ENCODE data around the gene NME7.
A peak's percentile ranks its signal among the peaks of the same experiment; 100 is the strongest.

Gene NME7

GRCh38 chr1:169110236-169110635 is 257.4 kb downstream of the NME7 start:
- no peaks in the 10 kb centered on the region for H3K27me3 ChIP-seq (replicated peaks in 2 of 5; ENCODE audit: control insufficient read depth in 4 of 5, insufficient read depth in 5 of 5, low read length in 4 of 5)
- H3K4me3 ChIP-seq (ENCODE audit: control insufficient read depth in 1 of 7, extremely low read depth in 1 of 7, insufficient read depth in 4 of 7, low read depth in 2 of 7, low read length in 6 of 7), result peak overlapping the region in 6 of 7 experiments; percentile 28 to 92 (median 86)
- peaks cover 3 to 29% (median 25%) of the 10 kb centered on the region in 4 experiments for H3K36me3 ChIP-seq (ENCODE audit: control insufficient read depth in 4 of 4, insufficient read depth in 4 of 4, low read length in 3 of 4)
- no peaks in the 10 kb centered on the region for H3K9me3 ChIP-seq (ENCODE audit: control extremely low read depth in 1 of 5, control insufficient read depth in 4 of 5, insufficient read depth in 2 of 5, low read depth in 1 of 5, low read length in 4 of 5)
- WGBS (ENCODE audit: insufficient coverage), result 0% methylated on average over 3 of the region's 3 CpGs
- peak overlapping the region; percentile 65 to 80 for H3K27ac ChIP-seq (ENCODE audit: insufficient read depth in 1 of 2, low read depth in 1 of 2, low read length in 2 of 2, poor library complexity in 1 of 2, severe bottlenecking in 2 of 2)
- POLR2A ChIA-PET, result no interaction called here
- DNase-seq, result peak in 1 of 3 donors; percentile 29
- CTCF ChIA-PET, result interaction anchor here (0.7 to 2.8 kb wide), 6 partner anchors 10 to 671 kb away, joined by 3 to 13 read pairs (median 5); no protein-coding TSS in a partner anchor
- peaks cover 26 to 66% (median 54%) of the 10 kb centered on the region in 4 experiments for H3K4me1 ChIP-seq (ENCODE audit: control extremely low read depth in 1 of 4, control insufficient read depth in 4 of 4, insufficient read depth in 4 of 4, low read length in 3 of 4)

- H3K4me1 ChIP-seq (ENCODE audit: control extremely low read depth in 1 of 4, control insufficient read depth in 4 of 4, insufficient read depth in 4 of 4, low read length in 3 of 4), result peaks cover 26 to 70% (median 58%) of the 10 kb centered on the region in 4 experiments
- 2% methylated on average over 4 of the region's 8 CpGs for WGBS (ENCODE audit: insufficient coverage)
- peak; percentile 39 to 67 (median 66) for DNase-seq
- no peaks in the 10 kb centered on the region for H3K27me3 ChIP-seq (replicated peaks in 2 of 5; ENCODE audit: control insufficient read depth in 4 of 5, insufficient read depth in 5 of 5, low read length in 4 of 5)
- no peaks in the 10 kb centered on the region for H3K9me3 ChIP-seq (ENCODE audit: control extremely low read depth in 1 of 5, control insufficient read depth in 4 of 5, insufficient read depth in 2 of 5, low read depth in 1 of 5, low read length in 4 of 5)
- ChIA-PET CTCF (interaction anchor here (0.7 to 1.8 kb wide), 8 partner anchors 11 to 510 kb away, joined by 3 to 8 read pairs (median 4); no protein-coding TSS in a partner anchor), POLR2A (no interaction called here)
- H3K27ac ChIP-seq (ENCODE audit: insufficient read depth in 1 of 2, low read depth in 1 of 2, low read length in 2 of 2, poor library complexity in 1 of 2, severe bottlenecking in 2 of 2), result peak overlapping the region; percentile 65 to 80
- H3K36me3 ChIP-seq (ENCODE audit: control insufficient read depth in 4 of 4, insufficient read depth in 4 of 4, low read length in 3 of 4), result peaks cover 3 to 29% (median 24%) of the 10 kb centered on the region in 4 experiments
- H3K4me3 ChIP-seq (ENCODE audit: control insufficient read depth in 1 of 7, extremely low read depth in 1 of 7, insufficient read depth in 4 of 7, low read depth in 2 of 7, low read length in 6 of 7), result peak overlapping the region in 6 of 7 experiments; percentile 28 to 92 (median 86)
Observed at GRCh38 chr1:169109561-169110134, 257.9 kb downstream of the NME7 start.

- peaks cover 3 to 22% (median 18%) of the 10 kb centered on the region in 4 experiments for H3K36me3 ChIP-seq (ENCODE audit: control insufficient read depth in 4 of 4, insufficient read depth in 4 of 4, low read length in 3 of 4)
- peak; percentile 62 to 69 (median 64) for DNase-seq
- peak overlapping the region in 6 of 7 experiments; percentile 3 to 92 (median 86) for H3K4me3 ChIP-seq (ENCODE audit: control insufficient read depth in 1 of 7, extremely low read depth in 1 of 7, insufficient read depth in 4 of 7, low read depth in 2 of 7, low read length in 6 of 7)
- peaks cover 26 to 70% (median 58%) of the 10 kb centered on the region in 4 experiments for H3K4me1 ChIP-seq (ENCODE audit: control extremely low read depth in 1 of 4, control insufficient read depth in 4 of 4, insufficient read depth in 4 of 4, low read length in 3 of 4)
- H3K27me3 ChIP-seq (replicated peaks in 2 of 5; ENCODE audit: control insufficient read depth in 4 of 5, insufficient read depth in 5 of 5, low read length in 4 of 5), result no peaks in the 10 kb centered on the region
- peak overlapping the region; percentile 65 to 80 for H3K27ac ChIP-seq (ENCODE audit: insufficient read depth in 1 of 2, low read depth in 1 of 2, low read length in 2 of 2, poor library complexity in 1 of 2, severe bottlenecking in 2 of 2)
- POLR2A ChIA-PET, result interaction anchor here (0.6 kb wide), 1 partner anchor 278 kb away, joined by 4 read pairs; no protein-coding TSS in a partner anchor
- WGBS (ENCODE audit: insufficient coverage), result 69% methylated on average over 5 of the region's 10 CpGs
- CTCF ChIA-PET, result interaction anchor here (0.9 to 1.8 kb wide), 5 partner anchors 11 to 509 kb away, joined by 3 to 8 read pairs (median 4); no protein-coding TSS in a partner anchor
- no peaks in the 10 kb centered on the region for H3K9me3 ChIP-seq (ENCODE audit: control extremely low read depth in 1 of 5, control insufficient read depth in 4 of 5, insufficient read depth in 2 of 5, low read depth in 1 of 5, low read length in 4 of 5)
Observed at GRCh38 chr1:169108863-169109560, 258.6 kb downstream of the NME7 start.

- 27% methylated on average over 2 of the region's 2 CpGs for WGBS (ENCODE audit: insufficient coverage)
- ChIA-PET CTCF (interaction anchor here (0.9 to 1.8 kb wide), 6 partner anchors 18 to 240 kb away, joined by 3 to 5 read pairs (median 4); no protein-coding TSS in a partner anchor), POLR2A (no interaction called here)
- H3K27me3 ChIP-seq (replicated peaks in 2 of 5; ENCODE audit: control insufficient read depth in 4 of 5, insufficient read depth in 5 of 5, low read length in 4 of 5), result no peaks in the 10 kb centered on the region
- H3K9me3 ChIP-seq (ENCODE audit: control extremely low read depth in 1 of 5, control insufficient read depth in 4 of 5, insufficient read depth in 2 of 5, low read depth in 1 of 5, low read length in 4 of 5), result no peaks in the 10 kb centered on the region
- peak overlapping the region; percentile 10 to 52 for H3K27ac ChIP-seq (ENCODE audit: insufficient read depth in 1 of 2, low read depth in 1 of 2, low read length in 2 of 2, poor library complexity in 1 of 2, severe bottlenecking in 2 of 2)
- peaks cover 0 to 15% (median 11%) of the 10 kb centered on the region in 4 experiments for H3K36me3 ChIP-seq (ENCODE audit: control insufficient read depth in 4 of 4, insufficient read depth in 4 of 4, low read length in 3 of 4)
- peak overlapping the region in 5 of 7 experiments; percentile 78 to 92 (median 88) for H3K4me3 ChIP-seq (ENCODE audit: control insufficient read depth in 1 of 7, extremely low read depth in 1 of 7, insufficient read depth in 4 of 7, low read depth in 2 of 7, low read length in 6 of 7)
- H3K4me1 ChIP-seq (ENCODE audit: control extremely low read depth in 1 of 4, control insufficient read depth in 4 of 4, insufficient read depth in 4 of 4, low read length in 3 of 4), result peaks cover 26 to 67% (median 58%) of the 10 kb centered on the region in 4 experiments
- DNase-seq, result no peak
Observed at GRCh38 chr1:169108223-169108622, 259.4 kb downstream of the NME7 start.

GRCh38 chr1:169107603-169108208 is 259.9 kb downstream of the NME7 start:
- peak in 1 of 3 donors; percentile 49 for DNase-seq
- peaks cover 0 to 13% (median 10%) of the 10 kb centered on the region in 4 experiments for H3K36me3 ChIP-seq (ENCODE audit: control insufficient read depth in 4 of 4, insufficient read depth in 4 of 4, low read length in 3 of 4)
- H3K27ac ChIP-seq (ENCODE audit: insufficient read depth in 1 of 2, low read depth in 1 of 2, low read length in 2 of 2, poor library complexity in 1 of 2, severe bottlenecking in 2 of 2), result peak overlapping the region; percentile 17 to 52
- ChIA-PET CTCF (interaction anchor here (0.5 to 1.8 kb wide), 9 partner anchors 10 to 358 kb away, joined by 3 to 5 read pairs (median 3); no protein-coding TSS in a partner anchor), POLR2A (no interaction called here)
- no peaks in the 10 kb centered on the region for H3K27me3 ChIP-seq (replicated peaks in 2 of 5; ENCODE audit: control insufficient read depth in 4 of 5, insufficient read depth in 5 of 5, low read length in 4 of 5)
- 4% methylated on average over 4 of the region's 9 CpGs for WGBS (ENCODE audit: insufficient coverage)
- no peaks in the 10 kb centered on the region for H3K9me3 ChIP-seq (ENCODE audit: control extremely low read depth in 1 of 5, control insufficient read depth in 4 of 5, insufficient read depth in 2 of 5, low read depth in 1 of 5, low read length in 4 of 5)
- H3K4me3 ChIP-seq (ENCODE audit: control insufficient read depth in 1 of 7, extremely low read depth in 1 of 7, insufficient read depth in 4 of 7, low read depth in 2 of 7, low read length in 6 of 7), result peak overlapping the region in 6 of 7 experiments; percentile 73 to 92 (median 86)
- H3K4me1 ChIP-seq (ENCODE audit: control extremely low read depth in 1 of 4, control insufficient read depth in 4 of 4, insufficient read depth in 4 of 4, low read length in 3 of 4), result peaks cover 26 to 66% (median 57%) of the 10 kb centered on the region in 4 experiments

- H3K27me3 ChIP-seq (replicated peaks in 2 of 5; ENCODE audit: control insufficient read depth in 4 of 5, insufficient read depth in 5 of 5, low read length in 4 of 5), result no peaks in the 10 kb centered on the region
- CTCF ChIA-PET, result interaction anchor here (0.5 to 1.2 kb wide), 6 partner anchors 10 to 359 kb away, joined by 3 to 5 read pairs (median 3); no protein-coding TSS in a partner anchor
- 0% methylated on average over 34 of the region's 41 CpGs for WGBS (ENCODE audit: insufficient coverage)
- POLR2A ChIA-PET, result interaction anchor here (0.8 kb wide), 1 partner anchor 241 kb away, joined by 4 read pairs; no protein-coding TSS in a partner anchor
- peak overlapping the region; percentile 73 to 95 (median 88) for H3K4me3 ChIP-seq (ENCODE audit: control insufficient read depth in 1 of 7, extremely low read depth in 1 of 7, insufficient read depth in 4 of 7, low read depth in 2 of 7, low read length in 6 of 7)
- peaks cover 26 to 60% (median 53%) of the 10 kb centered on the region in 4 experiments for H3K4me1 ChIP-seq (ENCODE audit: control extremely low read depth in 1 of 4, control insufficient read depth in 4 of 4, insufficient read depth in 4 of 4, low read length in 3 of 4)
- peak overlapping the region; percentile 17 to 52 for H3K27ac ChIP-seq (ENCODE audit: insufficient read depth in 1 of 2, low read depth in 1 of 2, low read length in 2 of 2, poor library complexity in 1 of 2, severe bottlenecking in 2 of 2)
- DNase-seq, result peak in 1 of 3 donors; percentile 46
- no peaks in the 10 kb centered on the region for H3K9me3 ChIP-seq (ENCODE audit: control extremely low read depth in 1 of 5, control insufficient read depth in 4 of 5, insufficient read depth in 2 of 5, low read depth in 1 of 5, low read length in 4 of 5)
- H3K36me3 ChIP-seq (ENCODE audit: control insufficient read depth in 4 of 4, insufficient read depth in 4 of 4, low read length in 3 of 4), result peaks cover 0 to 7% (median 5%) of the 10 kb centered on the region in 4 experiments
Observed at GRCh38 chr1:169106921-169107602, 260.5 kb downstream of the NME7 start.

Measured in common myeloid progenitor, CD34-positive (primary cell).